ENCODE measurements around the gene PPIF.

- TF ChIP-seq CTCF (conservative IDR thresholded peaks at IDR 0.05; ENCODE audit: low read length) (no peak), EZH2phosphoT487 (IDR thresholded peaks at IDR 0.05; ENCODE audit: borderline replicate concordance, low read depth, low read length) (no peak)
These were observed 41.8 kb upstream of the PPIF start for GRCh38 chr10:79305515-79305914.
